Calu3 (cell line): ENCODE results near the gene DST. TPM values are rescaled to one million over a fixed set of nuclear protein-coding genes. Genes with fewer than 3 reads are reported as not detected.
"Not testable (repeated sequence)": the region's sequence is repeated elsewhere in the genome, so short reads cannot be mapped to it uniquely, and the experiment has no call there.

Source experiments
- BruUV-seq: library from RNA; stranded (reverse); fragments of 400-500 nt; replicated peaks from 2 replicates; lab custom pipeline; 2021; lab: Mats Ljungman, UMichigan
- CTCF ChIA-PET: fragments of 300-600 bp; sonication (Branson Sonifier 250); formaldehyde crosslinking; loops from one replicate; lab custom pipeline; 2022; ENCODE audit warnings: antibody characterized with exemption; lab: Charles Lee
- DNase-seq: peaks from one replicate; pipeline ENCODE4 v3.0.0; 2022
- H3K27ac Mint-ChIP-seq: one replicate; pipeline ENCODE4 v1.8.0; 2022; ENCODE audit warnings: mixed read lengths; ENCODE audit not compliant: unreplicated experiment
- H3K27me3 Mint-ChIP-seq: one replicate; pipeline ENCODE4 v1.8.0; 2022; ENCODE audit warnings: mixed read lengths; ENCODE audit not compliant: unreplicated experiment
- H3K36me3 Mint-ChIP-seq: one replicate; pipeline ENCODE4 v1.8.0; 2022; ENCODE audit warnings: mild to moderate bottlenecking, moderate library complexity, mixed read lengths; ENCODE audit not compliant: insufficient read depth, unreplicated experiment
- H3K4me1 Mint-ChIP-seq: one replicate; pipeline ENCODE4 v1.8.0; 2022; ENCODE audit warnings: mild to moderate bottlenecking, low read depth, mixed read lengths; ENCODE audit not compliant: unreplicated experiment
- H3K4me3 Mint-ChIP-seq: one replicate; pipeline ENCODE4 v1.8.0; 2022; ENCODE audit warnings: mild to moderate bottlenecking, low read depth, moderate library complexity, mixed read lengths; ENCODE audit not compliant: unreplicated experiment
- H3K9me3 Mint-ChIP-seq: one replicate; pipeline ENCODE4 v1.8.0; 2022; ENCODE audit warnings: low read depth, mixed read lengths; ENCODE audit not compliant: unreplicated experiment
- CTCF ChIP-seq: fragments of 200-600 bp; IDR thresholded peaks from one replicate; pipeline ENCODE4 v1.8.0; 2022; ENCODE audit warnings: antibody characterized with exemption; ENCODE audit not compliant: unreplicated experiment
- intact Hi-C: fragments of 100-400 bp; cut with micrococcal nuclease; formaldehyde crosslinking; loops from one replicate; pipeline ENCODE4 v1.10.0; 2022; ENCODE audit not compliant: unreplicated experiment
- total RNA-seq: library from RNA; stranded (reverse); gene quantifications from 2 replicates; pipeline ENCODE4 v1.2.3, GENCODE V29; 2022

Gene DST
- total RNA-seq, 1 experiment from 2014 or later: 212 TPM

DNA sequence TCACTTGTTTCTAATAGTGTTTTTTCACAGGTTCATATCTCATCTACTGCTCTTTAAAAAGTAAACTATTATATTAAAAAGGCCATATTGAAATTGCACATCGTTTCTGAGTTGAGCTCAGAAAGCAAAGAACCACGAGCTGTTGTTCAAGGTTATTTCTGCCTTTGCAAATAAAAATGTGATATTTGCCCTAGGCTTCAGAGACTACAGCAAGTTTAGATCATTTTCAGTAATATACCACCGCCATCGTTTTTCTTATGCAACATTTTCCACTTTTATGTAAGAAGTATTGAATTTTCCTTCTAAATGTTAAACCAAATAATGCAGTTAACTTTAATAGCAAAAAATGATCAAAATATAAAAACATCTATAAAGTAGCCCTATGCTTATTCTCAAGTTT is 71.1 kb downstream of the DST start:
- Mint-ChIP-seq H3K9me3 (no peaks in the 10 kb centered on the region), H3K27ac (no peak overlapping the region), H3K27me3 (no peaks in the 10 kb centered on the region), H3K36me3 (peaks cover 12% of the 10 kb centered on the region), H3K4me3 (no peak overlapping the region), H3K4me1 (no peaks in the 10 kb centered on the region)
- intact Hi-C loops: no loop called here
- CTCF ChIA-PET: interaction anchor here (2.6 kb wide), 1 partner anchor 201 kb away, joined by 9 read pairs; no protein-coding TSS in a partner anchor
- TF ChIP-seq CTCF: no peak
- no TSS peak for BruUV-seq
- DNase-seq: no peak

DNA sequence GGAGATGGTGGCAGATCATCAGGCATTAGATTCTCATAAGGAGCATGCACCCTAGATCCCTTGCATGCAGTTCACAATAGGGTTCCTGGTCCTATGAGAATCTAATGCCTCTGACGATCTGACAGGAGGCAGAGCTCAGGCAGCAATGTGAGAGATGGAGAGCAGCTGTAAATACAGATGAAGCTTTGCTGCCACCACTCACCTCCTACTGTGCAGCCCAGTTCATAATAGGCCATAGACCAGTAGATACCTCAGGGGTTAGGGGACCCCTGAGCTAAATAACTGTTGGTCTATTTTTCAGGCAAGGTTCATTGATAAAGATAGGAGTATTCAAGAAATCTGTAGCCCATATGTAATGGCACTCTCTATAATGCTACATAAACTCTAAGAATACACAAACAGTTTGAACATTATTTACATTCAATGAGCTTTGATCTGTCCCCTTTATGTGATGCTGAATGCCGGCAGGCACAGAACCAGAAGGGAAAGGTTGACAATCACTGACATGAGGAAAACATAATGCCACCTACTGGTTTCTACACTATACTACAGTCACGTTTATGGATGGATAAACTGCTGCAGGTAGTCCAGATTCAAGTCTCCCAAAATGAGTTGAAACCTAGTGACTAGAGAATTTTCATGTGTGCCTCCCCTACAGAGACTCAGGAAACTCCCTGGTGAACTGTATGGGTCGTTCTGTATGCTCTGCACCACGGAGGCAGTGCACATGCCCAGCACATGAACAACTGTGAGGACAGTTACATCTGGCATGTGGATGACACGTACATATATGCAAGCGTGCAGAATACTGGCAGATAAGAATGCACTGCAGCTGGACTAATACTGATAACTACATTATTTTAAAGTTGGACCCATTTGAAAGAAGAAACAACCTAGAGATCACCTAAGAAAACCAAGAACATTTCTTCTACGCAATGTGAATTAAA is 72.0 kb downstream of the DST start:
- Mint-ChIP-seq H3K36me3 (peaks cover 17% of the 10 kb centered on the region), H3K4me3 (no peak overlapping the region), H3K9me3 (no peaks in the 10 kb centered on the region), H3K27me3 (no peaks in the 10 kb centered on the region), H3K4me1 (no peaks in the 10 kb centered on the region), H3K27ac (no peak overlapping the region)
- no TSS peak for BruUV-seq
- TF ChIP-seq CTCF: peak; percentile 50
- intact Hi-C loops: loop anchor here (1.0 kb wide), 1 partner anchor 211 kb away; no protein-coding TSS in a partner anchor
- CTCF ChIA-PET: interaction anchor here (0.8 to 2.6 kb wide), 3 partner anchors 20 to 200 kb away, joined by 3 to 9 read pairs (median 4); no protein-coding TSS in a partner anchor
- DNase-seq: no peak

DNA sequence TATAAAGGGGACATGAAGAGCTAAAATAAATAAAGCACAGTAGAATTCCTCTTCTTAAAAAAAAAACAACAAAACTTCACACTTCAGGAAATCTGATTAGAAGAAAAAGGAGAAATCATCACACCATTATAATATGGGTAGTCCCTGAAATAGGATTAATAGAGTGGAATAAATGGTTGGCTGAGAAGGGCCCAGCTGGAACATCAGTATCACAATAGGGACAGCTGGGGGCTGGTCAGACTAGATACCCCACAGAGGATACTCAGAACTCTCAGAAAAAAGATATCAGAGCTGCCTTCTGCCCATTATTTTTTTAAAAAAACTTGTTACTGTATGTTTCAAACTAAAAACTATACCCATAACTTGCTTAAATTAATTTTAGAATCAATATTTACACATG is 75.2 kb downstream of the DST start:
- no peak for TF ChIP-seq CTCF
- BruUV-seq: no TSS peak
- H3K4me1 Mint-ChIP-seq: no peaks in the 10 kb centered on the region
- no peak overlapping the region for H3K27ac Mint-ChIP-seq
- peaks cover 23% of the 10 kb centered on the region for H3K36me3 Mint-ChIP-seq
- DNase-seq: no peak
- CTCF ChIA-PET: interaction anchor here (0.6 kb wide), 1 partner anchor 169 kb away, joined by 3 read pairs; no protein-coding TSS in a partner anchor
- H3K27me3 Mint-ChIP-seq: no peaks in the 10 kb centered on the region
- intact Hi-C loops: no loop called here
- no peaks in the 10 kb centered on the region for H3K9me3 Mint-ChIP-seq
- H3K4me3 Mint-ChIP-seq: no peak overlapping the region

GRCh38 chr6:56562730-56563129 is 80.0 kb downstream of the DST start:
- intact Hi-C loops, CTCF ChIA-PET, H3K9me3 Mint-ChIP-seq, DNase-seq, H3K27me3 Mint-ChIP-seq, BruUV-seq, H3K4me1 Mint-ChIP-seq, H3K4me3 Mint-ChIP-seq, H3K27ac Mint-ChIP-seq: not testable (repeated sequence)
- peaks cover 16% of the 10 kb centered on the region for H3K36me3 Mint-ChIP-seq
